CD1c-positive myeloid dendritic cell (primary cell): ENCODE data around the gene CHRD.
"Not testable (repeated sequence)": the region's sequence is repeated elsewhere in the genome, so short reads cannot be mapped to it uniquely, and the experiment has no call there.

Experiments used
- DNase-seq: peaks from one replicate; pipeline ENCODE4 v3.0.0-alpha.2; 2016; ENCODE audit errors: extremely low spot score

Gene CHRD

GRCh38 chr3:184379358-184380184 is at the start of gene CHRD:
TSS of gene CHRD (plus strand) at chr3:184380054. CDS start at chr3:184380319, 265 bp downstream.
- DNase-seq: no peak

GRCh38 chr3:184332370-184333090 is 47.3 kb upstream of the CHRD start:
- DNase-seq: no peak

- DNase-seq: no peak
Measured at GRCh38 chr3:184333190-184333589, 46.7 kb upstream of the CHRD start.

- DNase-seq: no peak
Measured at GRCh38 chr3:184333700-184334099, 46.2 kb upstream of the CHRD start.

- DNase-seq: peak; percentile 23
Measured at GRCh38 chr3:184334470-184335158, 45.2 kb upstream of the CHRD start.

GRCh38 chr3:184335291-184335660 is 44.6 kb upstream of the CHRD start:
- no peak for DNase-seq

GRCh38 chr3:184335661-184336546 is 44.0 kb upstream of the CHRD start:
- peak; percentile 89 for DNase-seq

- peak; percentile 74 for DNase-seq
Measured at GRCh38 chr3:184336547-184337398, 43.1 kb upstream of the CHRD start.

GRCh38 chr3:184337399-184337714 is 42.5 kb upstream of the CHRD start, which contains the start of gene FAM131A:
TSS of gene FAM131A (plus strand) at chr3:184337600. CDS start at chr3:184337631, 31 bp downstream.
- DNase-seq: no peak

- no peak for DNase-seq
Measured at GRCh38 chr3:184337981-184338380, 41.9 kb upstream of the CHRD start.

- DNase-seq: peak; percentile 76
Measured at GRCh38 chr3:184338511-184338945, 41.3 kb upstream of the CHRD start.

- no peak for DNase-seq
Measured at GRCh38 chr3:184339001-184339400, 40.9 kb upstream of the CHRD start.

GRCh38 chr3:184339451-184340135 is 40.3 kb upstream of the CHRD start:
- not testable (repeated sequence) for DNase-seq

- no peak for DNase-seq
Measured at GRCh38 chr3:184341925-184342324, 37.9 kb upstream of the CHRD start.

- DNase-seq: no peak
Measured at GRCh38 chr3:184343200-184343876, 36.5 kb upstream of the CHRD start.

GRCh38 chr3:184344579-184345316 is 35.1 kb upstream of the CHRD start:
- DNase-seq: no peak

GRCh38 chr3:184345317-184346144 is 34.3 kb upstream of the CHRD start:
- peak; percentile 60 for DNase-seq
